NT2/D1 (cell line): Measurements from ENCODE around the gene TMEM238.

Experiments used
- YY1 ChIP-seq: IDR thresholded peaks from 2 replicates; pipeline ENCODE4 v1.6.1; 2011; ENCODE audit not compliant: insufficient read length, insufficient read depth
- ZNF274 ChIP-seq: IDR thresholded peaks from 2 replicates; pipeline ENCODE4 v1.6.1; 2011; ENCODE audit warnings: mild to moderate bottlenecking, low read depth, low read length

DNA sequence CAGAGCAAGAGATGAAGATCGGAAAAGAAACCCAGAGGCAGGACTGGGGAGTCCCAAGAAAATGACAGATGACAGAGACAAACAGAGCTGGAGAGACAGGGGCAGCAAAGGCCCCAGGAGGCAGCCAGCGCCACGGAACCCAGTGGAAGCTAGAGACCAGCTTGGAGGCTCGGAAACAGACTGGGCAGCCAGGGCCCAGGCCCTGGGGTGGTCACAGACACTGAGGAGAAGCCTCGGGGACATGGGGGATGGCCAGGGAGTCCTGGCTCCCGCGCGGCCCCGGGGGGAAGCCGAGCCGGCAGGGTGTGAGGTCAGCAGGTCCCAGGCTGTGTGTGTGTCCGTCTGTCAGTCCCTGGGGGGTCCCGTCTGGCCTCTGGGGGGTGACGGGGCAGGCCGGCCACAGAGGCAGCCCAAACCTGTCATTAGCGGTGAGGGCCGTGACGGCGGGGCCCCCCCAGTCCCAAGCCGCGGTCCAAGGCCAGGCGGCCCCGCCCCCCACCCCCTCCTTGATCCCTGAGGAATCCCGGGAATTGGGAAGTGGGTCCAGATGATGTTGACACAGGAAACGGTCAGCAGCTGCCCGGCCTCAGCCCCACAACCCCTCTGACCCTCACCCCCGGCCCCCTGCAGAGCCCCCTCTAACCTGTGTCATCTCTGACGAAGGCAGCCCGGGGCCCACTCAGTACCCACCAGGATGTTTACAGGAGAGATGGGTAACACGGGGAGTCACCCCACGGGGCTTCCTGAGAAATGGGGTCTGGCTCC, 9.9 kb downstream of the TMEM238 start:
- TF ChIP-seq ZNF274 (no peak), YY1 (no peak)
